IMR-90 (cell line): ENCODE measurements around the gene DSCAML1. TPM values are rescaled to one million over a fixed set of nuclear protein-coding genes. Genes with fewer than 3 reads are reported as not detected.

Source experiments
- ATAC-seq: fragments of 200-7000 bp; cut with Tn5 transposase; 2 replicates; pipeline ENCODE4 v1.9.1; 2020; ENCODE audit warnings: low read depth, mild to moderate bottlenecking, moderate library complexity
- BruUV-seq: library from RNA; stranded (reverse); fragments of 400-500 nt; replicated peaks from 2 replicates; lab custom pipeline; 2021; lab: Mats Ljungman, UMichigan
- CTCF ChIA-PET: fragments of 300-600 bp; formaldehyde crosslinking; extraction: SDS; loops from one replicate; lab custom pipeline; 2021; ENCODE audit warnings: antibody characterized with exemption; lab: Yijun Ruan, JAX
- POLR2A ChIA-PET: fragments of 300-600 bp; sonication (Branson Sonifier 250); formaldehyde crosslinking; loops from one replicate; lab custom pipeline; 2022; ENCODE audit warnings: antibody characterized with exemption; ENCODE audit not compliant: unreplicated experiment; lab: Charles Lee
- DNase-seq: peaks from one replicate; pipeline ENCODE4 v3.0.0; 2013
- H2AFZ ChIP-seq: replicated peaks from 2 replicates; pipeline ENCODE3; 2013; ENCODE audit warnings: low read length, mild to moderate bottlenecking; ENCODE audit not compliant: poor library complexity
- H2AK5ac ChIP-seq: 2 replicates; pipeline ENCODE4 v1.6.1; 2013; ENCODE audit warnings: low read depth, low read length, inconsistent platforms
- H2AK9ac ChIP-seq: replicated peaks from 2 replicates; pipeline ENCODE3; 2013; ENCODE audit warnings: mild to moderate bottlenecking, low read depth, low read length, moderate library complexity; ENCODE audit not compliant: poor library complexity
- H2BK120ac ChIP-seq: 2 replicates; pipeline ENCODE4 v1.6.1; 2013; ENCODE audit warnings: low read depth, low read length, inconsistent platforms
- H2BK15ac ChIP-seq: 3 replicates; pipeline ENCODE4 v1.6.1; 2013; ENCODE audit warnings: low read depth, low read length, inconsistent platforms
- H2BK20ac ChIP-seq: 2 replicates; pipeline ENCODE4 v1.6.1; 2013; ENCODE audit warnings: low read depth, mild to moderate bottlenecking, inconsistent platforms, low read length, moderate library complexity
- H2BK5ac ChIP-seq: 2 replicates; pipeline ENCODE4 v1.6.1; 2013; ENCODE audit warnings: mild to moderate bottlenecking, low read depth, low read length, inconsistent platforms; ENCODE audit not compliant: poor library complexity, severe bottlenecking
- H3K14ac ChIP-seq: replicated peaks from 2 replicates; pipeline ENCODE4 v1.6.1; 2013; ENCODE audit warnings: low read depth, low read length, inconsistent platforms
- H3K18ac ChIP-seq: 2 replicates; pipeline ENCODE4 v1.6.1; 2013; ENCODE audit warnings: low read depth, low read length, control low read depth
- H3K23ac ChIP-seq: 2 replicates; pipeline ENCODE4 v1.6.1; 2013; ENCODE audit warnings: low read depth, low read length, inconsistent platforms
- H3K27ac ChIP-seq: 2 replicates; pipeline ENCODE4 v1.5.1; 2013; ENCODE audit warnings: mild to moderate bottlenecking, control low read depth, low read length; ENCODE audit not compliant: insufficient read depth
- H3K27me3 ChIP-seq: 2 replicates; pipeline ENCODE4 v1.6.1; 2013; ENCODE audit warnings: low read length; ENCODE audit not compliant: control insufficient read depth, insufficient read depth
- H3K36me3 ChIP-seq: 2 replicates; pipeline ENCODE4 v1.6.1; 2013; ENCODE audit warnings: low read length, mixed read lengths; ENCODE audit not compliant: control insufficient read depth, insufficient read depth
- H3K4ac ChIP-seq: 2 replicates; pipeline ENCODE4 v1.6.1; 2013; ENCODE audit warnings: low read depth, low read length, inconsistent platforms
- H3K4me1 ChIP-seq: 2 replicates; pipeline ENCODE4 v1.6.1; 2013; ENCODE audit warnings: low read length, mixed read lengths; ENCODE audit not compliant: control insufficient read depth, insufficient read depth
- H3K4me2 ChIP-seq: 2 replicates; pipeline ENCODE4 v1.6.1; 2013; ENCODE audit warnings: low read depth, mild to moderate bottlenecking, control low read depth, low read length, moderate library complexity
- H3K4me3 ChIP-seq: 2 replicates; pipeline ENCODE4 v1.5.1; 2013; ENCODE audit warnings: low read depth, mild to moderate bottlenecking, control low read depth, low read length, moderate library complexity; ENCODE audit not compliant: insufficient read depth
- H3K56ac ChIP-seq: 2 replicates; pipeline ENCODE4 v1.6.1; 2013; ENCODE audit warnings: low read length, inconsistent platforms; ENCODE audit not compliant: insufficient read depth; ENCODE audit errors: extremely low read depth
- H3K79me1 ChIP-seq, 2 experiments: 2 replicates each; pipeline ENCODE4 v1.6.1; 2013; ENCODE audit warnings: low read length in 2 of 2, inconsistent platforms in 1 of 2, low read depth in 1 of 2
- H3K9ac ChIP-seq: 2 replicates; pipeline ENCODE4 v1.6.1; 2013; ENCODE audit warnings: low read depth, low read length, control low read depth
- H3K9me1 ChIP-seq: 2 replicates; pipeline ENCODE4 v1.6.1; 2013; ENCODE audit warnings: low read length, inconsistent platforms; ENCODE audit not compliant: insufficient read depth
- H3K9me3 ChIP-seq: 2 replicates; pipeline ENCODE4 v1.6.1; 2013; ENCODE audit warnings: low read length; ENCODE audit not compliant: control insufficient read depth, insufficient read depth
- H4K20me1 ChIP-seq: 2 replicates; pipeline ENCODE4 v1.6.1; 2013; ENCODE audit warnings: low read length, inconsistent platforms; ENCODE audit not compliant: insufficient read depth
- H4K5ac ChIP-seq: 2 replicates; pipeline ENCODE4 v1.6.1; 2013; ENCODE audit warnings: mild to moderate bottlenecking, low read depth, low read length, control low read depth
- H4K8ac ChIP-seq, 2 experiments: 2 replicates each; pipeline ENCODE4 v1.6.1; 2013; ENCODE audit warnings: low read depth in 2 of 2, low read length in 2 of 2, control low read depth in 1 of 2, inconsistent platforms in 1 of 2
- H4K91ac ChIP-seq: 2 replicates; pipeline ENCODE4 v1.6.1; 2013; ENCODE audit warnings: low read depth, low read length, inconsistent platforms; ENCODE audit not compliant: insufficient read depth
- FOS ChIP-seq: fragments of 150-350 bp; IDR thresholded peaks from 2 replicates; pipeline ENCODE4 v1.6.1; 2016; ENCODE audit warnings: low read depth, low read length
- MAFK ChIP-seq: IDR thresholded peaks from 2 replicates; pipeline ENCODE4 v1.6.1; 2012; ENCODE audit warnings: low read depth, low read length, improper control_type of control experiment
- MXI1 ChIP-seq: IDR thresholded peaks from 2 replicates; pipeline ENCODE4 v1.6.1; 2012; ENCODE audit warnings: low read depth, mild to moderate bottlenecking, low read length, moderate library complexity, borderline replicate concordance
- WGBS, 2 experiments: methylation state at CpG; one replicate each; pipeline versions ENCODE4 v1.1.5 to v1.1.7; 2013; ENCODE audit warnings: missing lambda C conversion rate in 2 of 2; ENCODE audit not compliant: insufficient read length in 1 of 2; ENCODE audit errors: extremely low coverage in 2 of 2; 5-methylcytosine and 5-hydroxymethylcytosine counted together
- dilution Hi-C: fragments of 300-500 bp; cut with HindIII; formaldehyde crosslinking; loops from one replicate; pipeline ENCODE4 v1.14.3; 2018; ENCODE audit warnings: low sequenced_read_pairs; ENCODE audit not compliant: unreplicated experiment
- in situ Hi-C: fragments of 300-500 bp; cut with MboI; formaldehyde crosslinking; loops from 3 replicates; pipeline ENCODE4 v1.14.3; 2019; ENCODE audit warnings: low sequenced_read_pairs, inconsistent platforms, mixed read lengths
- intact Hi-C: fragments of 100-400 bp; cut with micrococcal nuclease; formaldehyde crosslinking; loops from 2 replicates; pipeline ENCODE4 v1.10.0; 2022
- polyA plus RNA-seq, 3 experiments: library from polyadenylated mRNA; depleted of rRNA; stranded (reverse); fragments of >200 nt; gene quantifications; 2 replicates each; pipeline ENCODE4 v1.2.3, GENCODE V29; 2012; ENCODE audit warnings: low replicate concordance in 1 of 3
- total RNA-seq: library from RNA; depleted of rRNA; stranded (reverse); fragments of >200 nt; gene quantifications from 2 replicates; pipeline ENCODE4 v1.2.3, GENCODE V29; 2012

Gene DSCAML1
- total and polyA plus RNA-seq, 2 of the 4 experiments (the other 2 are of a cell fraction): not detected

GRCh38 chr11:117767071-117767470 lies 29.9 kb downstream of the DSCAML1 start:
- no peaks in the 10 kb centered on the region for H3K4me1 ChIP-seq
- no peak overlapping the region for H4K5ac ChIP-seq
- no peaks in the 10 kb centered on the region for H3K9me1 ChIP-seq
- no peaks in the 10 kb centered on the region for H4K20me1 ChIP-seq
- DNase-seq (no peak), ATAC-seq (no peak)
- no peaks in the 10 kb centered on the region for H3K36me3 ChIP-seq
- BruUV-seq: no TSS peak
- H3K27ac ChIP-seq: no peak overlapping the region
- no peak overlapping the region for H3K4ac ChIP-seq
- CTCF ChIA-PET: no interaction called here
- no peaks in the 10 kb centered on the region for H3K79me1 ChIP-seq
- no peak overlapping the region for H2AFZ ChIP-seq
- H3K4me3 ChIP-seq: no peak overlapping the region
- in situ Hi-C loops: no loop called here
- H3K9ac ChIP-seq: no peak overlapping the region
- H3K14ac ChIP-seq: no peak overlapping the region
- H3K4me2 ChIP-seq: no peak overlapping the region
- H4K91ac ChIP-seq: no peak overlapping the region
- H4K8ac ChIP-seq: no peak overlapping the region
- no peak overlapping the region for H3K23ac ChIP-seq
- no CpG with 5 or more reads among the region's 10 CpGs for WGBS, 2 experiments
- TF ChIP-seq MAFK (no peak), MXI1 (no peak), FOS (no peak)
- POLR2A ChIA-PET: no interaction called here
- no peak overlapping the region for H2AK9ac ChIP-seq
- H2BK120ac ChIP-seq: no peak overlapping the region
- H3K56ac ChIP-seq: no peak overlapping the region
- peaks cover 5% of the 10 kb centered on the region for H3K27me3 ChIP-seq
- H3K9me3 ChIP-seq: no peaks in the 10 kb centered on the region
- H3K18ac ChIP-seq: no peak overlapping the region
- H2BK15ac ChIP-seq: no peak overlapping the region
- no peak overlapping the region for H2BK20ac ChIP-seq
- no peak overlapping the region for H2AK5ac ChIP-seq
- H2BK5ac ChIP-seq: no peak overlapping the region
- dilution Hi-C loops: no loop called here
- intact Hi-C loops: no loop called here
